GM12891 (cell line): ENCODE results near the gene NDUFS1.

Source experiments
- PAX5 ChIP-seq: IDR thresholded peaks from 2 replicates; pipeline ENCODE4 v1.6.1; 2011; ENCODE audit warnings: low read length, moderate library complexity, mild to moderate bottlenecking; ENCODE audit not compliant: insufficient read depth, severe bottlenecking
- POLR2A ChIP-seq: IDR thresholded peaks from 2 replicates; pipeline ENCODE4 v1.6.1; 2011; ENCODE audit warnings: low read depth, low read length, control low read depth
- POLR2AphosphoS5 ChIP-seq: IDR thresholded peaks from 2 replicates; pipeline ENCODE4 v1.6.1; 2011; ENCODE audit warnings: low read depth, low read length, control low read depth
- POU2F2 ChIP-seq: IDR thresholded peaks from 2 replicates; pipeline ENCODE4 v1.6.1; 2011; ENCODE audit warnings: low read depth, mild to moderate bottlenecking, control low read depth, low read length, moderate library complexity
- SPI1 ChIP-seq: IDR thresholded peaks from 2 replicates; pipeline ENCODE4 v1.6.1; 2011; ENCODE audit warnings: low read depth, low read length, control low read depth
- TAF1 ChIP-seq: IDR thresholded peaks from 2 replicates; pipeline ENCODE4 v1.6.1; 2011; ENCODE audit warnings: low read depth, low read length, control low read depth

DNA sequence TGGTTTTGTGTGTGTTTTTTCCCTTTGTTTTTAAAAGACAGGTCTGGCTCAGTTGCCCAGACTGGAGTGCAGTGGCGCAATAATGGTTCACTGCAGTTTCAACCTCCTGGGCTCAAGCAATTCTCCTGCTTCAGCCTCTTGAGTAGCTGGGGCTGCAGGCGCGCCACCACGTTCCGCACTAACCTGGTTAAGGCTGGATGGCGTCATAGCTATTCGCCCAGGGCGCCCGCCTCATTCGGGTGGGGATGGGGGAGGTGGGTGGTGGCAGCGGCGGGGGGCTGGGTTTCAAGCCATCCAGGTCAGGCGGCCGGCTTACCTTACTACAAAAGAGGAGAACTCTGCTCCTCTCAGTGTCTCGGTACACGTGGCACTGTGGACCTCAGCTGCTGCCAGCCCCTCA, 43.2 kb upstream of the NDUFS1 start:
- TF ChIP-seq POLR2A (no peak), POLR2AphosphoS5 (no peak), SPI1 (no peak), PAX5 (no peak), TAF1 (no peak), POU2F2 (no peak)
